DND-41 (cell line): ENCODE data around the gene MALT1.
"Not testable (repeated sequence)": the region's sequence is repeated elsewhere in the genome, so short reads cannot be mapped to it uniquely, and the experiment has no call there.

ENCODE experiments used
- ATAC-seq: fragments of 200-7000 bp; cut with Tn5 transposase; 3 replicates; pipeline ENCODE4 v1.9.1; 2021; ENCODE audit warnings: low read depth; ENCODE audit not compliant: insufficient read depth
- DNase-seq: peaks from one replicate; pipeline ENCODE4 v3.0.0-alpha.2; 2020
- H2AFZ ChIP-seq: 2 replicates; pipeline ENCODE4 v1.6.0; 2012; ENCODE audit warnings: low read depth, low read length
- H3K27ac ChIP-seq: 2 replicates; pipeline ENCODE4 v1.5.1; 2012; ENCODE audit warnings: low read length, inconsistent platforms
- H3K27me3 ChIP-seq: fragments of 200-600 bp; sonication (generic); 2 replicates; pipeline ENCODE4 v1.6.0; 2012; ENCODE audit warnings: low read length, mild to moderate bottlenecking, inconsistent platforms; ENCODE audit not compliant: insufficient read depth, poor library complexity
- H3K36me3 ChIP-seq: 2 replicates; pipeline ENCODE4 v1.5.1; 2012; ENCODE audit warnings: low read length, inconsistent platforms; ENCODE audit not compliant: insufficient read depth
- H3K4me1 ChIP-seq: 2 replicates; pipeline ENCODE4 v1.5.1; 2012; ENCODE audit warnings: mild to moderate bottlenecking, low read length; ENCODE audit not compliant: insufficient read depth
- H3K4me2 ChIP-seq: 2 replicates; pipeline ENCODE4 v1.6.0; 2012; ENCODE audit warnings: mild to moderate bottlenecking, moderate library complexity, low read length, inconsistent platforms; ENCODE audit not compliant: insufficient read depth
- H3K4me3 ChIP-seq, 2 experiments: fragments of 200-600 bp in 1 of 2; shearing (Covaris generic) in 1 of 2; 2 replicates each; pipeline ENCODE4 v1.5.1; 2012 to 2016; ENCODE audit warnings: inconsistent platforms in 2 of 2, low read length in 2 of 2, mild to moderate bottlenecking in 2 of 2, low read depth in 1 of 2, moderate library complexity in 1 of 2
- H3K79me2 ChIP-seq: 2 replicates; pipeline ENCODE4 v1.6.0; 2012; ENCODE audit warnings: low read length, inconsistent platforms; ENCODE audit not compliant: insufficient read depth
- H3K9ac ChIP-seq: 2 replicates; pipeline ENCODE4 v1.6.0; 2012; ENCODE audit warnings: low read depth, mild to moderate bottlenecking, inconsistent platforms, low read length, moderate library complexity
- H3K9me3 ChIP-seq: 2 replicates; pipeline ENCODE4 v1.5.1; 2012; ENCODE audit warnings: low read length, moderate library complexity, mild to moderate bottlenecking, inconsistent platforms; ENCODE audit not compliant: insufficient read depth, severe bottlenecking
- H4K20me1 ChIP-seq: 2 replicates; pipeline ENCODE4 v1.6.0; 2012; ENCODE audit warnings: low read length; ENCODE audit not compliant: insufficient read depth
- CTCF ChIP-seq: IDR thresholded peaks from 2 replicates; pipeline ENCODE4 v1.5.1; 2012; ENCODE audit warnings: borderline replicate concordance, low read length, moderate library complexity, mild to moderate bottlenecking; ENCODE audit not compliant: poor library complexity, severe bottlenecking; ENCODE audit errors: extremely low read depth
- EZH2 ChIP-seq: IDR thresholded peaks from 3 replicates; pipeline ENCODE4 v1.6.1; 2012; ENCODE audit warnings: borderline replicate concordance, low read depth, mild to moderate bottlenecking, moderate library complexity, low read length, inconsistent platforms; ENCODE audit not compliant: severe bottlenecking

MALT1 gene

GRCh38 chr18:58649966-58650816 is 21.1 kb upstream of the MALT1 start:
- no peaks in the 10 kb centered on the region for H4K20me1 ChIP-seq
- no peak for DNase-seq
- no peaks in the 10 kb centered on the region for H3K79me2 ChIP-seq
- no peak overlapping the region for H3K4me2 ChIP-seq
- H3K4me1 ChIP-seq: 0 out of 2 replicates have a peak, but pooled peaks cover 3% of the 10 kb centered on the region
- no peak overlapping the region for H2AFZ ChIP-seq
- H3K27ac ChIP-seq: no peak overlapping the region
- no peaks in the 10 kb centered on the region for H3K36me3 ChIP-seq
- no peaks in the 10 kb centered on the region for H3K27me3 ChIP-seq
- ATAC-seq: no peak
- peaks cover 2% of the 10 kb centered on the region for H3K9me3 ChIP-seq
- TF ChIP-seq EZH2 (no peak), CTCF (no peak)
- H3K4me3 ChIP-seq: no peak overlapping the region
- H3K9ac ChIP-seq: no peak overlapping the region

- DNase-seq, ATAC-seq, H3K4me3 ChIP-seq: not testable (repeated sequence)
Measured at GRCh38 chr18:58650830-58651229, 20.4 kb upstream of the MALT1 start.

GRCh38 chr18:58653144-58653722 is 18.0 kb upstream of the MALT1 start:
- H3K79me2 ChIP-seq, H3K4me2 ChIP-seq, H3K9me3 ChIP-seq, H3K27ac ChIP-seq, H3K9ac ChIP-seq, H3K36me3 ChIP-seq, DNase-seq, H2AFZ ChIP-seq, H4K20me1 ChIP-seq, H3K27me3 ChIP-seq, ATAC-seq, H3K4me3 ChIP-seq: not testable (repeated sequence)
- H3K4me1 ChIP-seq: peaks cover 11% of the 10 kb centered on the region

More at GRCh38 chr18:58650830-58651229, 20.4 kb upstream of the MALT1 start:
- not testable (repeated sequence) for H3K9ac ChIP-seq, H3K9me3 ChIP-seq, H3K4me1 ChIP-seq, H2AFZ ChIP-seq, H4K20me1 ChIP-seq, H3K79me2 ChIP-seq, H3K27ac ChIP-seq, H3K36me3 ChIP-seq, H3K27me3 ChIP-seq, H3K4me2 ChIP-seq

GRCh38 chr18:58653814-58654509 is 17.3 kb upstream of the MALT1 start:
- Histone ChIP-seq H3K79me2 (no peaks in the 10 kb centered on the region), H3K4me2 (no peak overlapping the region), H3K4me3 (no peak overlapping the region), H3K36me3 (no peaks in the 10 kb centered on the region), H3K9me3 (peaks cover 7% of the 10 kb centered on the region), H3K27ac (no peak overlapping the region), H2AFZ (no peak overlapping the region), H4K20me1 (0 out of 2 replicates have a peak, but pooled peaks cover 2% of the 10 kb centered on the region), H3K4me1 (peaks cover 17% of the 10 kb centered on the region), H3K9ac (no peak overlapping the region), H3K27me3 (no peaks in the 10 kb centered on the region)
- DNase-seq (no peak), ATAC-seq (no peak)
- no peak for TF ChIP-seq EZH2
- no peak for TF ChIP-seq CTCF
